ENCODE results near the gene CYBB.

DNA sequence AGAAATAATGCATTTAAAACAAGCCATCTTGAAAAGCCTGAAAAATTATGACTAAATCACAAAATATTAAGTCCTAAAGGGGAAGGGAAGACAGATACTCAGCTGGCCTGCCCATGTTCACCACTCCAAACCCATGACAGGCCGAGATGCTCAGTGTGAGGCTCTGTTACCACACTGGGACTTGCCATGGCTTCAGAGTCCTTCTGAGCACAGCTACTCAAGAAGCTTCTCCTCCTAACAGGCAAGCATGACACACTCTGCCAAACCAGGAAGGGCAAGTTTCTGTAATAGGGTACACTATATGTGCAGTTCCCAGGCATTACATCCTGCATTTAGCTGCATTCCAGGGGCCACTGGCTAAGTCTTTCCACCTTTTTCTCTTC lies 34.0 kb upstream of the CYBB start:
- TF ChIP-seq CTCF (conservative IDR thresholded peaks at IDR 0.05; ENCODE audit: low read depth, low read length) = no peak
- no peak for TF ChIP-seq EZH2 (IDR thresholded peaks at IDR 0.05; ENCODE audit: low read length, unreplicated experiment)

All from PC-3 (cell line).